NCI-H748 treated with DMSO at 0.1 percent for 48 hours (cell line): ENCODE results near the gene GPAT2.
"Not testable (repeated sequence)": the region's sequence is repeated elsewhere in the genome, so short reads cannot be mapped to it uniquely, and the experiment has no call there.

Experiments
- DNase-seq: peaks from one replicate; lab custom pipeline; 2025; lab: John Stamatoyannopoulos, UW

The GPAT2 gene

GRCh38 chr2:96022701-96023447, 11.8 kb downstream of the GPAT2 start:
- not testable (repeated sequence) for DNase-seq

- not testable (repeated sequence) for DNase-seq
Measured at GRCh38 chr2:96022126-96022525, 12.6 kb downstream of the GPAT2 start.

GRCh38 chr2:96021142-96021541, 13.6 kb downstream of the GPAT2 start:
- DNase-seq: not testable (repeated sequence)

- DNase-seq: not testable (repeated sequence)
Measured at GRCh38 chr2:96019909-96020590, 14.7 kb downstream of the GPAT2 start.

- not testable (repeated sequence) for DNase-seq
Measured at GRCh38 chr2:96016321-96016720, 18.4 kb downstream of the GPAT2 start.

- DNase-seq: not testable (repeated sequence)
Measured at GRCh38 chr2:96012792-96013264, 21.9 kb downstream of the GPAT2 start.

GRCh38 chr2:96012086-96012791, 22.5 kb downstream of the GPAT2 start:
- DNase-seq: not testable (repeated sequence)

GRCh38 chr2:96011129-96011455, 23.6 kb downstream of the GPAT2 start:
- DNase-seq: not testable (repeated sequence)

- not testable (repeated sequence) for DNase-seq
Measured at GRCh38 chr2:96010320-96011128, 24.2 kb downstream of the GPAT2 start.

- not testable (repeated sequence) for DNase-seq
Measured at GRCh38 chr2:96009833-96010232, 24.9 kb downstream of the GPAT2 start.

GRCh38 chr2:96008051-96008450, 26.7 kb downstream of the GPAT2 start:
- not testable (repeated sequence) for DNase-seq

GRCh38 chr2:96006248-96006647, 28.5 kb downstream of the GPAT2 start:
- not testable (repeated sequence) for DNase-seq

GRCh38 chr2:95992520-95993272, 42.0 kb downstream of the GPAT2 start:
- not testable (repeated sequence) for DNase-seq

- DNase-seq: not testable (repeated sequence)
Measured at GRCh38 chr2:95992102-95992501, 42.6 kb downstream of the GPAT2 start.

GRCh38 chr2:95991351-95992094, 43.2 kb downstream of the GPAT2 start, which contains the start of gene ANKRD36C:
Gene ANKRD36C, minus strand, starts transcription at chr2:95991824. Its CDS starts 116 bp downstream, at chr2:95991708.
- DNase-seq: not testable (repeated sequence)

GRCh38 chr2:95990884-95991283, 43.8 kb downstream of the GPAT2 start:
- DNase-seq: not testable (repeated sequence)
